K562 (cell line): ENCODE data around the gene BTD. TPM values are rescaled to one million over a fixed set of nuclear protein-coding genes. Genes with fewer than 3 reads are reported as not detected.

Source experiments
- ATAC-seq: fragments of 200-7000 bp; cut with Tn5 transposase; 3 replicates; pipeline ENCODE4 v1.9.1; 2020; ENCODE audit warnings: moderate library complexity
- BruUV-seq: library from RNA; stranded (reverse); fragments of 400-500 nt; replicated peaks from 2 replicates; lab custom pipeline; 2021; lab: Mats Ljungman, UMichigan
- CTCF ChIA-PET: fragments of 300-600 bp; formaldehyde crosslinking; extraction: SDS; loops from one replicate; lab custom pipeline; 2021; ENCODE audit warnings: low intra/inter-chr PET ratio; lab: Yijun Ruan, JAX
- POLR2A ChIA-PET: fragments of 300-600, 350-650 bp; sonication (Branson Sonifier 250); formaldehyde crosslinking; extraction: SDS; loops from one replicate; lab custom pipeline; 2021; ENCODE audit warnings: antibody characterized with exemption, inconsistent platforms; lab: Yijun Ruan, JAX
- DNase-seq, 4 experiments: peaks; one replicate each; pipeline versions ENCODE4 v3.0.0 to v3.0.0-alpha.2; 2011 to 2018; ENCODE audit warnings: low spot score in 3 of 4, mixed read lengths in 3 of 4; ENCODE audit errors: extremely low read depth in 1 of 4
- FAIRE-seq: peaks from 2 replicates; lab custom pipeline; 2011; peaks lifted over from hg19 to GRCh38; lab: Jason Lieb, UNC
- H2AFZ ChIP-seq: 2 replicates; pipeline ENCODE4 v1.6.0; 2011; ENCODE audit warnings: low read depth, low read length, control low read depth, inconsistent platforms
- H3K27ac ChIP-seq: fragments of 200-600 bp; 3 replicates; pipeline ENCODE4 v1.8.0; 2011; ENCODE audit warnings: low read depth, mild to moderate bottlenecking, control low read depth, inconsistent platforms, low read length, moderate library complexity, mixed read lengths; ENCODE audit errors: extremely low read depth
- H3K27me3 ChIP-seq, 2 experiments: fragments of 300-600 bp in 1 of 2; 2 replicates in 1 of 2; 3 replicates in 1 of 2; pipeline versions ENCODE4 v1.6.0 to v1.8.0; 2011; ENCODE audit warnings: inconsistent platforms in 2 of 2, low read length in 2 of 2, mild to moderate bottlenecking in 1 of 2, mixed read lengths in 1 of 2, moderate library complexity in 1 of 2; ENCODE audit not compliant: control insufficient read depth in 2 of 2, insufficient read depth in 2 of 2
- H3K36me3 ChIP-seq: fragments of 300-600 bp; 3 replicates; pipeline ENCODE4 v1.8.0; 2011; ENCODE audit warnings: mild to moderate bottlenecking, low read length, inconsistent platforms; ENCODE audit not compliant: control insufficient read depth, insufficient read depth
- H3K4me1 ChIP-seq, 2 experiments: fragments of 200-600 bp in 1 of 2; replicated peaks in 1 of 2; 2 replicates in 1 of 2; 3 replicates in 1 of 2; pipeline versions ENCODE4 v1.5.1 to v1.8.0; 2011; ENCODE audit warnings: inconsistent platforms in 2 of 2, low read length in 2 of 2, mild to moderate bottlenecking in 1 of 2, mixed read lengths in 1 of 2, moderate library complexity in 1 of 2; ENCODE audit not compliant: control insufficient read depth in 2 of 2, insufficient read depth in 2 of 2
- H3K4me2 ChIP-seq: 2 replicates; pipeline ENCODE4 v1.6.1; 2011; ENCODE audit warnings: low read length, control low read depth, inconsistent platforms, mixed read lengths; ENCODE audit not compliant: insufficient read depth
- H3K4me3 ChIP-seq: fragments of 200-600 bp; sonication (generic), shearing (Covaris generic); 2 replicates; pipeline ENCODE4 v1.5.1; 2016; ENCODE audit warnings: control low read depth, inconsistent platforms
- H3K79me2 ChIP-seq: fragments of 200-600 bp; 3 replicates; pipeline ENCODE4 v1.8.0; 2011; ENCODE audit warnings: low read length, inconsistent platforms; ENCODE audit not compliant: control insufficient read depth, insufficient read depth
- H3K9ac ChIP-seq, 2 experiments: 2 replicates each; pipeline versions ENCODE4 v1.6.0 to v1.6.1; 2011; ENCODE audit warnings: low read depth in 2 of 2, low read length in 2 of 2, control low read depth in 1 of 2, inconsistent platforms in 1 of 2, mild to moderate bottlenecking in 1 of 2, mixed read lengths in 1 of 2; ENCODE audit not compliant: insufficient read depth in 1 of 2
- H3K9me1 ChIP-seq: one replicate; pipeline ENCODE4 v1.6.0; 2011; ENCODE audit warnings: inconsistent platforms, mild to moderate bottlenecking, low read length, moderate library complexity; ENCODE audit not compliant: control insufficient read depth, insufficient read depth
- H3K9me3 ChIP-seq: replicated peaks from 2 replicates; pipeline ENCODE4 v1.5.1; 2011; ENCODE audit warnings: low read depth, low read length, inconsistent platforms; ENCODE audit not compliant: control insufficient read depth, insufficient read depth
- H4K20me1 ChIP-seq: replicated peaks from 2 replicates; pipeline ENCODE4 v1.6.1; 2011; ENCODE audit warnings: low read length, inconsistent platforms, mixed read lengths; ENCODE audit not compliant: control insufficient read depth, insufficient read depth
- E2F1 ChIP-seq: sonication (generic); formaldehyde crosslinking; IDR thresholded peaks from 2 replicates; pipeline ENCODE4 v1.8.1; 2023; ENCODE audit warnings: mild to moderate bottlenecking, missing genetic modification reagents, moderate library complexity
- TAF9B ChIP-seq: fragments of 450-650 bp; IDR thresholded peaks from 2 replicates; pipeline ENCODE4 v1.6.1; 2018; ENCODE audit warnings: mild to moderate bottlenecking; ENCODE audit not compliant: partially characterized antibody
- WGBS: fragments of 100-300 bp; shearing (Covaris generic); methylation state at CpG from one replicate; pipeline ENCODE4 v1.1.6; 2016; ENCODE audit warnings: low coverage, mixed read lengths; ENCODE audit not compliant: insufficient coverage; ENCODE audit errors: missing lambda C conversion rate; 5-methylcytosine and 5-hydroxymethylcytosine counted together
- in situ Hi-C: fragments of 300-500 bp; cut with MboI; formaldehyde crosslinking; loops from 4 replicates; pipeline ENCODE4 v1.15.0; 2018; ENCODE audit warnings: inconsistent platforms, mixed read lengths
- intact Hi-C: fragments of 100-400 bp; cut with micrococcal nuclease; formaldehyde crosslinking; loops from 2 replicates; pipeline ENCODE4 v1.14.2; 2022
- polyA plus RNA-seq, 8 experiments: library from polyadenylated mRNA; depleted of rRNA in 4 of 8; stranded (reverse) in 5 of 8; unstranded in 3 of 8; fragments of >200 nt; fragmentation: Nextera tagmentation in 2 of 8; fragmentation: Illumina TruSeq in 1 of 8; extraction: Ambion mirVana in 2 of 8; extraction: Trizol in 1 of 8; gene quantifications; 2 replicates each; pipeline versions ENCODE4 v1.2.1 to v1.2.3, GENCODE V29; 2011 to 2014; ENCODE audit warnings: inconsistent platforms in 1 of 8, missing spikeins in 1 of 8
- total RNA-seq, 7 experiments: library from RNA; depleted of rRNA in 6 of 7; stranded (reverse); fragments of >200 nt in 6 of 7; fragmentation: Illumina TruSeq in 2 of 7; extraction: Trizol in 2 of 7; gene quantifications; 2 replicates each; pipeline versions ENCODE4 v1.2.1 to v1.2.3, GENCODE V29; 2011 to 2021; ENCODE audit warnings: low replicate concordance in 1 of 7

BTD gene
- total and polyA plus RNA-seq, 9 of the 15 experiments (the other 6 are each of a cell fraction or from before 2014, with no cell fraction given) = 6.6 to 26.2 (median 10.6) TPM

- no TSS peak for BruUV-seq
- TF ChIP-seq E2F1 (no peak), TAF9B (no peak)
- H3K27me3 ChIP-seq = peaks cover 4 to 18% of the 10 kb centered on the region in 2 experiments; a peak in 4 of 5 replicates
- H3K4me2 ChIP-seq = no peak overlapping the region
- H3K36me3 ChIP-seq = no peaks in the 10 kb centered on the region
- H3K9me3 ChIP-seq = no peaks in the 10 kb centered on the region
- in situ Hi-C loops = loop anchor here (25.0 kb wide), 1 partner anchor 892 kb away; no protein-coding TSS in a partner anchor
- 0 out of 5 replicates have a peak, but pooled peaks cover 0 to 2% of the 10 kb centered on the region in 2 experiments for H3K4me1 ChIP-seq
- DNase-seq (no peak), FAIRE-seq (no peak), ATAC-seq (no peak)
- no peak overlapping the region for H3K4me3 ChIP-seq
- intact Hi-C loops = no loop called here
- 32% methylated on average over 6 of the region's 6 CpGs for WGBS
- no peaks in the 10 kb centered on the region for H3K9me1 ChIP-seq
- no peak overlapping the region for H3K9ac ChIP-seq
- CTCF ChIA-PET = no interaction called here
- no peak overlapping the region for H3K27ac ChIP-seq
- POLR2A ChIA-PET = interaction anchor here (0.8 to 0.9 kb wide), 2 partner anchors 8 to 19 kb away, joined by 3 to 7 read pairs; no protein-coding TSS in a partner anchor
- H2AFZ ChIP-seq = no peak overlapping the region
- H4K20me1 ChIP-seq = no peaks in the 10 kb centered on the region
- no peaks in the 10 kb centered on the region for H3K79me2 ChIP-seq
These were observed 43.7 kb downstream of the BTD start for GRCh38 chr3:15645246-15645645.
